Tibial artery (tissue), 4 donors: ENCODE results near the gene DCLK1.

Experiments
- DNase-seq, 2 donors: peaks; one replicate each; pipeline ENCODE4 v3.0.0-alpha.2; 2019
- H3K27ac ChIP-seq, 2 donors: fragments of 200-600 bp; sonication (generic) in 1 of 2; 1 replicate in 1 of 2; 2 replicates in 1 of 2; pipeline ENCODE4 v1.5.1; 2018 to 2019; ENCODE audit warnings: mild to moderate bottlenecking in 1 of 2
- H3K27me3 ChIP-seq, 2 donors: fragments of 200-600 bp; sonication (generic) in 1 of 2; one replicate each; pipeline versions ENCODE4 v1.5.1 to v1.6.0; 2016 to 2019
- H3K36me3 ChIP-seq, 3 donors: fragments of 200-600 bp; sonication (generic) in 2 of 3; one replicate each; pipeline ENCODE4 v1.5.1; 2016 to 2019; ENCODE audit warnings: mild to moderate bottlenecking in 2 of 3
- H3K4me1 ChIP-seq, 4 donors: fragments of 200-600 bp; sonication (generic) in 2 of 4; 1 replicate in 3 of 4; 2 replicates in 1 of 4; pipeline ENCODE4 v1.5.1; 2016 to 2019
- H3K4me3 ChIP-seq, 2 donors: fragments of 200-600 bp; sonication (generic) in 1 of 2; 1 replicate in 1 of 2; 2 replicates in 1 of 2; pipeline ENCODE4 v1.5.1; 2018 to 2019; ENCODE audit warnings: mild to moderate bottlenecking in 2 of 2
- H3K9me3 ChIP-seq, 3 donors: fragments of 200-600 bp; sonication (generic) in 1 of 3; one replicate each; pipeline ENCODE4 v1.5.1; 2016 to 2019
- CTCF ChIP-seq, 2 experiments: fragments of 200-600 bp in 1 of 2; fragments of 450-650 bp in 1 of 2; IDR thresholded peaks; one replicate each; pipeline ENCODE4 v1.5.1; 2017 to 2019; ENCODE audit warnings: antibody characterized with exemption in 2 of 2, mild to moderate bottlenecking in 1 of 2, moderate library complexity in 1 of 2
- intact Hi-C: fragments of 100-400 bp; cut with DNase I; formaldehyde crosslinking; loops from one replicate; pipeline ENCODE4 v1.15.0; 2023; ENCODE audit warnings: low total_unique reads

Gene DCLK1

GRCh38 chr13:35884211-35884760, 246.9 kb downstream of the DCLK1 start:
- H3K4me1 ChIP-seq = peaks cover 0 to 24% (median 6%) of the 10 kb centered on the region in 4 donors
- no peak for TF ChIP-seq CTCF (IDR thresholded peaks at IDR 0.05)
- no peaks in the 10 kb centered on the region for H3K36me3 ChIP-seq
- no peaks in the 10 kb centered on the region for H3K27me3 ChIP-seq
- H3K9me3 ChIP-seq = no peaks in the 10 kb centered on the region
- no peak for DNase-seq
- intact Hi-C loops = no loop called here
- H3K27ac ChIP-seq = no peak overlapping the region
- H3K4me3 ChIP-seq = no peak overlapping the region

- Histone ChIP-seq H3K27ac (no peak overlapping the region), H3K9me3 (no peaks in the 10 kb centered on the region), H3K36me3 (no peaks in the 10 kb centered on the region), H3K4me1 (peaks cover 0 to 15% (median 6%) of the 10 kb centered on the region in 4 donors), H3K4me3 (no peak overlapping the region), H3K27me3 (no peaks in the 10 kb centered on the region)
- intact Hi-C loops = no loop called here
- no peak for TF ChIP-seq CTCF (IDR thresholded peaks at IDR 0.05)
- DNase-seq = no peak
These were observed 248.3 kb downstream of the DCLK1 start for GRCh38 chr13:35882722-35883497.

GRCh38 chr13:35881360-35881759, 249.8 kb downstream of the DCLK1 start:
- intact Hi-C loops = no loop called here
- no peak for TF ChIP-seq CTCF (IDR thresholded peaks at IDR 0.05)
- H3K27me3 ChIP-seq = no peaks in the 10 kb centered on the region
- H3K4me1 ChIP-seq = peaks cover 0 to 4% (median 1%) of the 10 kb centered on the region in 4 donors
- DNase-seq = no peak
- H3K36me3 ChIP-seq = no peaks in the 10 kb centered on the region
- H3K27ac ChIP-seq = no peak overlapping the region
- H3K4me3 ChIP-seq = no peak overlapping the region
- no peaks in the 10 kb centered on the region for H3K9me3 ChIP-seq

- no peak overlapping the region for H3K27ac ChIP-seq
- H3K9me3 ChIP-seq = no peaks in the 10 kb centered on the region
- DNase-seq = no peak
- intact Hi-C loops = no loop called here
- no peak for TF ChIP-seq CTCF (IDR thresholded peaks at IDR 0.05)
- H3K27me3 ChIP-seq = no peaks in the 10 kb centered on the region
- peaks cover 0 to 4% (median 2%) of the 10 kb centered on the region in 4 donors for H3K4me1 ChIP-seq
- H3K4me3 ChIP-seq = no peak overlapping the region
- no peaks in the 10 kb centered on the region for H3K36me3 ChIP-seq
These were observed 252.1 kb downstream of the DCLK1 start for GRCh38 chr13:35879111-35879510.

- no peak for TF ChIP-seq CTCF (IDR thresholded peaks at IDR 0.05)
- no peaks in the 10 kb centered on the region for H3K27me3 ChIP-seq
- peaks cover 0 to 4% (median 2%) of the 10 kb centered on the region in 4 donors for H3K4me1 ChIP-seq
- no peak for DNase-seq
- H3K27ac ChIP-seq = peak overlapping the region in 1 of 2 donors; percentile 9
- H3K36me3 ChIP-seq = no peaks in the 10 kb centered on the region
- no peaks in the 10 kb centered on the region for H3K9me3 ChIP-seq
- H3K4me3 ChIP-seq = no peak overlapping the region
- intact Hi-C loops = no loop called here
These were observed 254.6 kb downstream of the DCLK1 start for GRCh38 chr13:35876601-35877000.
